NCI-H69 (cell line): ENCODE data around the gene FHOD3.

ENCODE experiments used
- DNase-seq: peaks from one replicate; lab custom pipeline; 2025; lab: John Stamatoyannopoulos, UW

FHOD3 gene

DNA sequence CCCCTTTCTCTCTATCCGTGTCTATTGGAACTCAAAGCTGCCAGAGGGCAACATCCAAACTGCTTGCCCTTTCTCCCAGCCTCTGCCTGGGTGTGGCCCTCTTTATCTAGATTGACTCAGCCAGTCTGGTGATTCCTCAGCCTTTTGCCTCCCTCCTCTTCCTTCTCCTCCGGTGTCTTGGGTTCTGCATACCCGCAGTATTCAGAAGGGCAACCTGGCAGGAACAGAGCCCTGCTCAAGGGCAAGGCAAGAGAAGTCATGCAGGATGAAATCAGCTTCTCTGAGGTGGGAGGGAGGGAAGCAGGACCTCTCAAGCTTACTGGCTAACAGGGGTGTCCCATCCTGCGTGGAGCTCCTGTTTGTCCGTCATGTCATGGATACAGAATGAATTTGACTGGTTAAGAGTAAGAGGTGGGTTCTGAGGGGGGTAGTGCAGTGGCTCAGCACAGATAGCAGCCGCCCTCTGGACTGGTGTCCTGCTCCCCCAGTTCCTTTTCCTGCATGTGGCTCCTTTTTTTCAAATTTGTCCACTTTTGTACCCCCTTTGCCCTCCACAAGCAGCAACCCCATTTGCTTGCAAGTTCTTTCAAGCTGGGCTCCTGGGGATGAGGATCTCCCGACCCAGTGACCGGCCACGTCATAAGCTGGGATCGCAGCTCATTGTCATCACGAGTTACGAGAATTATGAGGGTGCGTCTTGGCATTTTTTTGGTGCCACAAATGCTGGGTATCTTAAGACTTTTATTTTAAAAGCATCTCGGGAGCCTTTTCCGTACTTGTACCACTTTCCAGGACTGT is 154.1 kb downstream of the FHOD3 start:
- peak; percentile 44 for DNase-seq

DNA sequence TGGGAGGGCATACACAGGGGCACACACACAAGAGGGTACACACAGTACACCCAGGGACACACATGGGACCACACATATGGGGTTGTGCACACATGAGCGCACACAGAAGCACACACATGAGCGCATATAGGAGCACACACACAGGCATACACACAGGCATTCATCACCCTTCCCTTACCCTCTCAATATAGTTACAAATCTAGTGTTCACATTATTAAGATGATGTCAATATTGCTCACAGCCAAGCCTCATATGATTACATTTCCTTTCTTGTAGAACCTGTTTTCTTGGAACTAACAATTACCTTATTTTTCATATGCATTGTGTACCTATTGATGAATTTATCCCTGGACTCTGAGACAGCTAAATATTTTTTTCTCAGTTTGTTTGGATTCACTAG is 156.7 kb downstream of the FHOD3 start:
- DNase-seq, result peak; percentile 52

DNA sequence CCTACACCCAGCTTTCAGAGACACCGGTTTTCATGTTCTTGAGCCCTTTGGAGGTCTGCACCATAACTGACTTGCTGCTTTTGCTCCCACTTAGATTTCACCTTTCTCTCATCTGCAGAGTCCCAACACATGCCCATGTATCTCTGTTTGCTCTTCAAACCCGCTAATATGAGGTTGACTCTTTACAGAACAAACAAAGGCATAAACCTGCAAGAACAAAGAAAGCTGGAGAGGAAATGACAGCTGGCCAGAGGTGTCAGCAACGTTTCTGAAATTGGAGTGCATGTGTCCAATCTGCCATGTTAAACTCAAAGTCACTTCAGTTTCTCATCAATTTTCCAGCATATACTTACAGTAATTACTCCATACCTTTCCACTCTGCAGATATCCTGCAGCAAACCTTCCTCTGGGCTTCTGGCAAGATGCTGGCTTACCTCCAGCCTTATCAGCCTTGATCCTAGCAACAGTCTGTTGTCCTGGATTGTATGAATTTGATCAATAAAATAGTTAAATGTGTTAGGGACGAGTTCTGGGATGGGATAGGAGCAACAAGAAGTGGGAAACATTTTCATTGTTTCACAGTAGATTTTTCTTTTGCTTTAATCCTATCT is 157.4 kb downstream of the FHOD3 start:
- DNase-seq, result peak; percentile 99

DNA sequence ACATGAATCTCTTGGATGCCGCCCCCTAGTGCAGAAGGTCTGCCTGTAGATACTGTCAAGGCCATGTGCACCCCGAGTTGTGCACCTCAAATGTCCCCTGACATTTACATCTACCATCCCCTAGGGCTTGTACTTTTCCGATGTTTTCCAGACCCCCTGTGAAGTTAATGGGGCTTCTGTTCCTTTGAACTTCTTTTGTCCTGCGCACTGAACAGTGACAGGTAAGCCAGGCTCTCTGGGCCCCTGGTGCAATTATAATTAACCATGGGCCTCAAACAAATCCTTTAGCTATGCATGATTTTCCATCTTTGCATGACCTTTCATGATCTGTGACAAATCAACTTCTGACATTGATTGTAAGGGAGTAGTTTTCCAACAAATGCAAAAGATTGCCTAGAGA is 158.4 kb downstream of the FHOD3 start:
- peak; percentile 86 for DNase-seq

DNA sequence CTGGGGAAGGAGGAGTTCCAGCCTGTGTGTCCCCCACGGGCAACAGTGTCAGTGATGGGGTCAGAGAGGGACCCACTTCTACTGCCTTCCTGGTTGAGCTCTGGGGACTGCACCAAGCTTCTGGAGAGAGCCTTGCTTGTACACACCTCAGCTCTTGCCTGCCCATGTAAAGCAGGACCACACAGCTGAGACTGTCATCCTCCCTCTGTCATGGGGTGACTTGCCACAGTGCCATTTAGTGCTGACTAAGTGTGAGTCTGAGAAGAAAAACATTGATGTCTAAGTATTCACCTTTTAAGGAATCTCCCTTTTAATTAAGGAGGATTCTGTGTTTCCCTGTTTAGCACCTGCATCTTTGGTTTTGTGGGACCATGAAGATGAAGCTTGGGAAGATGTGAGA is 159.1 kb downstream of the FHOD3 start:
- DNase-seq, result no peak

DNA sequence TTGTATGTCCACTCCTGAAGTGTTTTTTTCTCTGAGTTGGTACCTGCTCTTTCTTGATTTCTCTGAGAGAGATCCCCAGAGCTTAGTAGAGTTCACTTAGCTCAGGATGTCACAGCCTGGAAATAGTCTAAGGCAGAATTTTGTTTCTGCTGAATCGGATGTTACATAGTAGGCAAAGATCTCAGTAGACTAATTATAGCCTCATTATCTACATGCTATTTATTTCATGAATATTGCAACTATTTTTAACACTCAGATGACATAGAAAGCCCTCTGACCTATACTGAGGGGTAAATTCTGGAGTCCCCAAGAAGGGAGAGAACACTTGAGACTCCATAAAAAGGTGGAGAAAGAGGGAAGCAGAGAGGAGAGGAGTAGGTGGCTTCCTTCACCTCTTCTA is 160.2 kb downstream of the FHOD3 start:
- DNase-seq, result no peak

DNA sequence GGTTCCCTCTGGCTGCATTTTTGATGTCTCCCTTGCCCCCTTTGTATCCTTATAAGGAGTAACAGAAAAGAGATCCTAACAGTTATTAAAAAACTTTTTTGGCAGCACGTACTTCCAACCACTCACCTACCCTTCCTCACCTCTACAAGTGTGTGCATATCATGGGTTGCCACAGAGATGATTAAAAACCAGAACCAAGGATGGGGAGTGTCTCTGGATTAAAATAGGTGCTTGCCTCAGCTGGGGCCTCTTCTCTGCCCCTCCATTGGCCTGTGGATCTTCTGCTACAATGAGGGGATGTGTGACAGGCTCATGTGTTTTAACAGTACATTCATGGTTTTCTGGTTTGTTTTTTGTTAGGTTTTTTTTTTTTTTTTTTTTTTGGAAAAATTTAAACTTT is 160.8 kb downstream of the FHOD3 start:
- DNase-seq, result no peak

DNA sequence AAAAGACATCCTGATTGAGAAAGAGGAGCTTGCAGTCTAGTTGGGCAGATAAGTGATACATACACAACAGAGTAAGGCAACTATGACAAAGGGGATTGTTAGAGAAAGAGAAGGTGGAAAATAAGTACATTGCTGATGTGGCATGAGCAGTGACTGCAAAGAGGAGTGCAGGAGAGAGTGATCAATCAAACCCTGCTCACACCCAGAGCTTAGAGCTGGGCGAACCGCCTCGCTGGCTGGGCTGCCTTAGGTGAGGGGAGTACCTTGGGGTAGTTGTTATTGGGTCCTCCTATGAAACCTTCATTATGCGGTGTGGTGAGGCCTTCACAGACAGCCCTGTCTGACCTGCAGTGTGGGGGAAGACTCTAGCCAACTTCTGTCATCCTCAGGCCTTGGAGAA is 161.7 kb downstream of the FHOD3 start:
- DNase-seq, result no peak

DNA sequence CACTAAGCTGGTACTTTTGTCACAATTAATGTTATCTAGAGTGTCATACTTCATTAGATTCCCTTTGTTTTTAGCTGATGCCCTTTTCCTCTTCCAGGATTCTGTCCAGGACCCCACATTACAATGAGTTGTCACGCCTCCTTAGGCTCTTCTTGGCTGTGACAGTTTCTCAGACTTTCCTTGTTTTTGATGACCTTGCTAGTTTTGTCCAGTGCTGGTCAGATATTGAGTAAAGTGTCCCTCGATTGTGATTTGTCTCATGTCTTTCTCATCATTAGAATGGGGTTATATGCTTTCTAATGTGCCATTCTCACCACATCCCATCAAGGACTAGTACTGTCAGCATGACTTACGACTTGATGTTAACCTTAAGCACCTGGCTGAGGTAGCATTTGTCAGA is 162.3 kb downstream of the FHOD3 start:
- no peak for DNase-seq

DNA sequence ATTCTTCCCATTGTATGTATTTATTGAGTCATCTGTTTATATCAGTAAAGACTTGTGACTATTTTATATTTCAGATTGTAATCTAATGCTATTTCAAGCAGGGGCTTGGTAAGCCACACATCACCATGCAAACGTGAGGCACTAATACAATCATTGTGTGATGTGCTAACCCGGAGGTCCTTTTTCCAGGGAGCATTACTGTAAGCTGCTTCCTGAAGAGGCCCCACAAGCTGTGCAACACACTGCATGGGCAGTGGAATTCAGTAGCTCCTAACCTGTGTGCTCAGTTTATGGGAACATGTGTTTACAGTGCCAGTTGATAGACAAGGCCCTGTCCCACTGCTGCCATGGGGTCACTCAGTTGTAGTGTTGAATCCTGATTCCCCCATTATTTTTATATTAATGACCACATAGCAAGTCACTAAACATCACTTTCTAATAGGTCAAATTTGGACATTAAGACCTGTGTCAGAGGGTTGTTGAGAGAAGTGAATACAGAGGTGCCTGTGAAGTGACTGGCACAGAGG is 162.9 kb downstream of the FHOD3 start:
- DNase-seq, result peak; percentile 53

DNA sequence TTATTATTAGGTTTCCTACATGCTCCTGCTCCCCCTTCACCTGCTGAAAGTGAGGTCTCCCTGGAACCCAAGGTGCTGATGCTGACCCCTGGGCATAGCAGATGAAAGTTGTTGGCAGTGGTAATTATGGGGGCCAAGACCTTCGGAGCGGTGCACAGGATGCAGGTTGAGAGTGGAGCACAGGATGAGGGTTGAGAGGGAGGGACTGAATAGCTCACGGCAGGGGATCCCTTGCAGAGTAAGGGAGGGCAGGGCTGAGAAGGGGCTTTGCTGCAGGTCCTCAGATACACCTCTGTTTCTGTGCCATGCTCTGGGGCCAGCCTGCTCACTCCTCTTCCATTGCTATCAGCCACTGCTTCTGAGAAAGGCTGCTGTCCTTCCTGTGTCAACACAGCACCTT is 163.3 kb downstream of the FHOD3 start:
- peak; percentile 91 for DNase-seq

DNA sequence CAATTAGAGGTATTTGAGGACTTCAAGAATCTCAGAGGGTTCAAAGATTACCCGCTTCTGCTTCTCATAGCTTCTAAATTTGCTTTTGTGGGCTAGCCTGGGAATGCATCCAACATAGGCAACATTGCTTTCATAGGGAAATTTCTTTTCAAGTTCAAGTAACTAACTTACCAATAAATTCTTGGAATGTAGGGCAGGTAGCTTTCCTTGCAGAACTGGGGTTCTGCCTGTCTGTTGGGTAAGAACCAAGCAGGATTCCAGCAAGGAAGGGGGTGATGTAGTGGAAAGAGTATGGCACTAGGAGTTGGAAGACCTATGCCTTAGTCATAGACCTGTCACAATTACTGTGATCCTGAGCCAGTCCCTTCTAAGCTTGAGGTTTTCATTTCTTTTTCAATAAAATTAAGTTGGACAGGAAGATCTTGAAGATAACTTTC is 164.1 kb downstream of the FHOD3 start:
- peak; percentile 28 for DNase-seq

DNA sequence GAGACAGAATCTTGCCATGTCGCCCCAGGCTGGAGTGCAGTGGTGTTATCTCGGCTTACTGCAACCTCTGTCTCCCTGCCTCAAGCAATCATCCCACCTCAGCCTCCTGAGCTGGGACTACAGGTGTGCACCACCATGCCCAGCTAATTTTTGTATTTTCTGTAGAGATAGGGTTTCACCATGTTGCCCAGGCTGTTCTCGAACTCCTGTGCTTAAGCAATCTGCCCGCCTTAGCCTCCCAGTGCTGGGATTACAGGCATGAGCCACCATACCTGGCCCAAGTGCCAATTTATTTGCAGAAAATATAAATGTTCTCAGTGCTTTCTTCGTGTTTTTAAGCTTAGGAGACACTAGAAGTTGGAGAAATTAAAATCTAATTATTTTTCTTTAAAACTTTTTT is 166.0 kb downstream of the FHOD3 start:
- peak; percentile 48 for DNase-seq

DNA sequence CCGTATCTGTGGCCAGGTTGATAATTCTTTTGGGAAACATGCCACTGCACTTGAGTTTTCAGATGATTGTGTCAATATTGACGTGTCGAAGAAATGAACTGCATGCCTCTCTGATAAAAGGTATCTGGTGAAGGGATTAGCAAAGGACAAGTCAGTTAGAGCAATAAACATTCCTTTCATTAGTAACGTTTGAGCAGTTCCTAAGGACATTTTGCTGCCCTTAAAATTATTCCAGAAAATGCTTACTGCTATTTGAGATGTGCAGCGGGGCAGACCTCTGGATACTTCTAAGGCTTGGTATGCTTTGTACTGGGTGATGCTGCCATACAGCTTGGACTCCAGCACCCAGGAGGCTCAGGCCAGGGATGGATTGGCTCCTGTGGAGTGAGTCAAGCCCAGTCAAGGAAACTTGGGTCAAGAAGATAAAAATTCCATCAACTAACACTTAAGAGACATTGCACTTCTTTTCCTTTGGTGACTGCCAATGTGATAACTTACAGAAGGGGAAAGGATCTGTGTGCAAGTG is 166.7 kb downstream of the FHOD3 start:
- peak; percentile 56 for DNase-seq

DNA sequence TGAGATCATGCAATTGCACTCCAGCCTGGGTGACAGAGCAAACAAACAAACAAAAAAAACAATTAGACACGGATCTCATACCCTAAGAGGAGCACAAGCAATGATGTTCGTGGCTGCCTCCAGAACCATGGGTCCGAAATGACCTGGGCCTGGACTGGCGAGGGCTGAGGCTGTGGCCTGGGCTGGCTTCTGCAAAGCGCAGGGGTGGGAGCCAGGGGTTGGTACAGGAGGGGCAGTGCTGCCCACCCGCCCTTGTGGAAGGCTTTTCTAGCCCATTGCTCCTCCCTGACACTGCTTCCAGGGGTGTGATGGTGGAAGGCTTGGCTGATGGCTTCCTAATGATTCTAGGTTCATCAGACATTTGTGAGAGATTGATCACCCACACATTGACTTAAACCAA is 167.8 kb downstream of the FHOD3 start:
- no peak for DNase-seq

DNA sequence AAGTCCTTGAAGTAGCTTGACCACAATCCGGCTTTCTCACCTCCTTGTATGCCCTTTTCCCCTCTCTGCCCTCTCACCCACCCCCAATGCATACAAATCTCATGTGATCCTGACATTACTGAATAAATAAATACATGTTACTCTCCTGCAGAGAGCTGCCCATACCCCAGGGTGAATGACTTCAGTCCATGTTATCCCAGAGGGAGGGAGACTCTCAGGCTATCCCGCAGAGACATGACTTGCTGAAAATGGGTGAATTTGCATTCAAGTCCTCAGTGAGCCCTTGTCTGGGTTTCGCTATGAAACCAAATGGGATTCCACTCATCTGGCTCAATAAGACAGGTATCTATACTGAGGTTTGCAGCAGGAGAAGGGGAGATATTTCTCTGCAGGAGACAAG is 168.5 kb downstream of the FHOD3 start:
- peak; percentile 43 for DNase-seq

DNA sequence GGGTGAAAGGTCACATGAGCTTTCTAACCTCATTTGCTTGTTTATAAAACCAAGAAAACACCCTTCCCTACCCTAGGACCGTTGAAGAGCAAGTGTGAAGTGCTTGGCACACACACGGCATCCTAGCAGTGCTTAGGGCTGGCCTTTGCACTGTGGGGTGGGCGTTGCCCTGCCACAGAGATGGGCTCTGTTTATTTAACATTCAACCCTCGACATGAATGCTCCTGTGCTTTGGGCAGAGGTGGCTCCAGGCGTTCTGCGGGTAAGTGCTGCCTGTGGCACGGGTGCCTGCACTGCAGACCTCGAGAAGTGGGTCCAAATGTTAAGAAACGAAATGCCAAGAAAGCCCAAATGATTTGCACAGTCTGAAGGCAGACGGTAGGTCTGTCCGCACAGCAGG is 170.1 kb downstream of the FHOD3 start:
- no peak for DNase-seq

DNA sequence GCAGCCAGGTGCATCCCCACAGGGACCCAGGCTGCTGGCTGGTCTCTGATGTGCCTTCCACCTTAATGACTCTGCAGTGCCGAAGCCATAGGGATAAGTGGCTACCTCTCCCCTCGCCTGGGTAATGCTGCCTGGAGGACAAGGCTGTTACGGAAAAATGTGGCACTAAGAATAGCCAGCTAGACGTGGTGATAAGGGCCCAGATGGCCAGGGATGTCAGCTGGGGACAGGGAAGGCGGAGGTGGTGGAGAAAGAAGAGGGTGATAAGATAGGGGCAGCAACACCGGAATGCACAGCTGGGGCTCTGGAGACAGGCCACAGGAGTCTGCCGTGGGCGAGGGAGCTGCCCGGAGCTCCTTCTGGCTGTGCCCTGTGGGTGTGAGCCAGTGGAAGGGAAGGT is 170.6 kb downstream of the FHOD3 start:
- peak; percentile 64 for DNase-seq

DNA sequence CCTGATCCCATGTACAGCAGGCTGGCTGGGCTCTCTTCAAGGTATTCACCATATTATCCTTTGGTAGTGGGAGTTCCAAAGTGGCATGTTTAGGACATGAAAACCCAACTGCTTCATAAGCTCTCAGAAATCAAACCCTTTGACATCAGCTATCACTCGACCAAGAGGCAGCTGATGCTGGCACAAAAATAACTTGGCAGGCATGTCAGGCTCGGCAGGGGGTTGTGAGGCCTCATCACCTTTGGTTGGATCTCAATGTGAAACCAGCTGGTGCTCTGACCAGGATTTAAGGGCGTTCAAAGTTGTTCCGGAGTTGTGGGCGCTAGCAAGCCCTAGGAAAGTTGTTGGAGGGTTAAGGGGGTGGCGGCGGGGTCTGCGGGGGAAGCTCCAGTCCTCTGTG is 171.9 kb downstream of the FHOD3 start:
- DNase-seq, result peak; percentile 75

DNA sequence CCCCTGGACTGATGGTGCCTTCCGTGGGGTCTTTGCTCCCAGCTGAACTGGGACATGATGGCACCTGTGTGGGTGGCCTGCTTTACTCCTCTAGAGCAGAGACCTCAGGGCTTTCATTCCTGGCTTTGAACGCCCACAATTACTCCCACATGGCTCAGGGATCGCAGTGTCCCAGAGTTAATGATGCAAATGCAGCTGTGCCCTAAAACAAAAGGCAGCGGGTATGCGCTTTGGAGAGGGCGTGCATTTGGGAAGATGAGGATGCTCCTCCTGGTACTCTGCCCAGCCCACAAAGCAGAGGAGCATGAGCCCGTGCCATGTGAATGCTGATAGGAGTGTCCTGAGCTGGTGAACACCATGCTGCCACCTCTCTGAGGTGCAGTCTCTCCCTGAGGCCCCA is 173.4 kb downstream of the FHOD3 start:
- DNase-seq, result no peak

DNA sequence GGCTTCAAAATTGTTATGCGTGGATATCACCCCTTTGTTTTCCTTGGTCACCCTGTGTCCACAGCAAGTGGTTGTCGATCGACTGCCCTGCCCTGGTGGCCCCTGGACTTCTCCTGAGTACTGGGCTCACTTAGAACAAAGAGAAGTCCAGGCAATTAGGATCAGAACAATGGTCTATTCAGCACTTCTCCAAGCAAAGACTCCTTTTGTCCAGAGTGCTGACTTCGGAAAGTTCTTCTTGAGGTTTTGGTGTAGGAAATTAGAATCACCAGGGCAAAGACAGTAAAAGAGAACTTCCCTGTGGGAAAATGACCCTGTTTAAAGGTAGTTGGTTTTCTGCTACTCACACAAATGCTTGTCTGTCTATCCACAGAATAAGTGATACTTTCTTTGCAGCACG is 173.9 kb downstream of the FHOD3 start:
- no peak for DNase-seq

DNA sequence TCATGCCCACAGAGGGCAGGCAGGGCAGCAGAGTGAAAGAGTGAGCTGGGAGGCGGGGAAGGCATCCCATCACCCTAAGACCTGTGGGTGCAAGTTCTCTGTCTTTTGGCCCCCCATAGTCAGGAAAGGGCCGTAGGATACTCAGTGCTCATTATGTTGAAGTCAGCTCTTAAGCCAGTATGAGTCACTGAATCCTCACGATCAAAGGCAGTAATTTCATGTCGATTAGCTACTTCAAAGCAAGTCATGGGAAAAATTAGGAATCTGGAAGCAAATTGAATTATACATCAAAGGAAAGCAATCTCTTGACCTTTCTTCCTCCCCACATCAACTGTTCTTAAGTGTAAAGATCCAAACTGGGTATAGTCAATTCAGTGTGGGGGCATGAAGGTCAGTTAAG is 178.9 kb downstream of the FHOD3 start:
- DNase-seq, result no peak

DNA sequence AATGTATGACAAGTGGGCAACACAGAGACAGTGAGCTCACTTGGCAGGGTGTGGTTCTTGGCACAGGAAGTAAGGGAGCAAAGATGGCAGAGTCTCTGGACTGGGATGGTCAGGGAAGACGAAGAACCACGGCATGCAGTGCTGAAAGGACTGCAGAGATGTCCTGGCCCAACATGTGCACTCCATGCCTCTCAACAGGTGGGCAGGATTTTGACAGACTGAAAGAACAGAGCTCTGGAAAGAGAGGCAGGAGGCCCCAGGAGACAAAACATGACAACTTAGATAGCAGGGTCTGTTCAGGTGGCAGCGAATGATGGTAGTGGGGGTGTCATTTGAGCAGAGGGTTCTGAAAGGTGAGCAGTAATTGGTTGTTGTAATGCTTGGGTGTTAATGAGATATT is 180.3 kb downstream of the FHOD3 start:
- no peak for DNase-seq
